Liver (tissue), 9 donors: Measurements from ENCODE around the gene CBFA2T2. TPM values are rescaled to one million over a fixed set of nuclear protein-coding genes. Genes with fewer than 3 reads are reported as not detected.

ENCODE experiments used
- DNase-seq: peaks from one replicate; pipeline ENCODE4 v3.0.0-alpha.2; 2017; ENCODE audit warnings: low spot score
- H3K27ac ChIP-seq, 2 donors: one replicate each; pipeline ENCODE4 v1.7.0; 2013; ENCODE audit warnings: inconsistent platforms in 2 of 2, low read length in 2 of 2, control low read depth in 1 of 2, low read depth in 1 of 2, mild to moderate bottlenecking in 1 of 2
- H3K27me3 ChIP-seq, 4 donors: one replicate each; pipeline versions ENCODE4 v1.6.1 to v1.7.0; 2013; ENCODE audit warnings: low read length in 3 of 4, inconsistent platforms in 1 of 4, mild to moderate bottlenecking in 1 of 4, moderate library complexity in 1 of 4; ENCODE audit not compliant: control insufficient read depth in 4 of 4, insufficient read depth in 4 of 4
- H3K36me3 ChIP-seq, 4 donors: one replicate each; pipeline versions ENCODE4 v1.6.1 to v1.7.0; 2013; ENCODE audit warnings: low read length in 3 of 4, mild to moderate bottlenecking in 3 of 4, low read depth in 1 of 4, moderate library complexity in 1 of 4; ENCODE audit not compliant: control insufficient read depth in 4 of 4, insufficient read depth in 3 of 4
- H3K4me1 ChIP-seq, 4 donors: one replicate each; pipeline versions ENCODE4 v1.6.1 to v1.7.0; 2013; ENCODE audit warnings: low read length in 3 of 4, mild to moderate bottlenecking in 3 of 4, moderate library complexity in 1 of 4; ENCODE audit not compliant: control insufficient read depth in 4 of 4, insufficient read depth in 4 of 4
- H3K4me3 ChIP-seq, 3 donors: one replicate each; pipeline versions ENCODE4 v1.6.1 to v1.7.0; 2013; ENCODE audit warnings: low read length in 3 of 3, control low read depth in 1 of 3, low read depth in 1 of 3, mild to moderate bottlenecking in 1 of 3
- H3K9ac ChIP-seq, 2 donors: one replicate each; pipeline ENCODE4 v1.7.0; 2013; ENCODE audit warnings: low read length in 2 of 2, mild to moderate bottlenecking in 2 of 2, moderate library complexity in 2 of 2, control low read depth in 1 of 2, low read depth in 1 of 2
- H3K9me3 ChIP-seq, 4 donors: one replicate each; pipeline versions ENCODE4 v1.6.1 to v1.7.0; 2013; ENCODE audit warnings: low read length in 3 of 4; ENCODE audit not compliant: control insufficient read depth in 4 of 4
- EGR1 ChIP-seq, 2 donors: IDR thresholded peaks; 2 replicates each; pipeline ENCODE4 v1.6.1; 2016 to 2018; ENCODE audit warnings: antibody characterized with exemption in 2 of 2, low read depth in 2 of 2
- FOXA1 ChIP-seq: IDR thresholded peaks from 2 replicates; pipeline ENCODE4 v1.6.1; 2016; ENCODE audit warnings: antibody characterized with exemption
- FOXA2 ChIP-seq: IDR thresholded peaks from 2 replicates; pipeline ENCODE4 v1.6.1; 2016; ENCODE audit warnings: antibody characterized with exemption
- GABPA ChIP-seq, 2 donors: IDR thresholded peaks in 1 of 2; conservative IDR thresholded peaks in 1 of 2; 2 replicates each; pipeline ENCODE4 v1.6.1; 2016; ENCODE audit warnings: antibody characterized with exemption in 2 of 2, mild to moderate bottlenecking in 1 of 2, moderate library complexity in 1 of 2
- HNF4A ChIP-seq, 2 donors: conservative IDR thresholded peaks; 2 replicates each; pipeline ENCODE4 v1.6.1; 2016; ENCODE audit warnings: antibody characterized with exemption in 2 of 2, mild to moderate bottlenecking in 2 of 2
- HNF4G ChIP-seq: IDR thresholded peaks from 2 replicates; pipeline ENCODE4 v1.6.1; 2016; ENCODE audit warnings: antibody characterized with exemption
- JUND ChIP-seq, 2 donors: IDR thresholded peaks; 2 replicates each; pipeline ENCODE4 v1.6.1; 2016; ENCODE audit warnings: antibody characterized with exemption in 2 of 2
- NR2F2 ChIP-seq: IDR thresholded peaks from 2 replicates; pipeline ENCODE4 v1.6.1; 2016; ENCODE audit warnings: antibody characterized with exemption
- RAD21 ChIP-seq, 2 donors: IDR thresholded peaks; 2 replicates each; pipeline ENCODE4 v1.6.1; 2016; ENCODE audit warnings: antibody characterized with exemption in 2 of 2, mild to moderate bottlenecking in 2 of 2
- RXRA ChIP-seq, 2 donors: IDR thresholded peaks; 2 replicates each; pipeline ENCODE4 v1.6.1; 2017 to 2018; ENCODE audit warnings: antibody characterized with exemption in 2 of 2, mild to moderate bottlenecking in 1 of 2
- SP1 ChIP-seq: IDR thresholded peaks from 2 replicates; pipeline ENCODE4 v1.6.1; 2018; ENCODE audit warnings: antibody characterized with exemption, mild to moderate bottlenecking
- TAF1 ChIP-seq: conservative IDR thresholded peaks from 2 replicates; pipeline ENCODE4 v1.6.1; 2016; ENCODE audit warnings: antibody characterized with exemption, mild to moderate bottlenecking
- YY1 ChIP-seq: IDR thresholded peaks from 2 replicates; pipeline ENCODE4 v1.6.1; 2016; ENCODE audit warnings: antibody characterized with exemption, mild to moderate bottlenecking
- WGBS: extraction: QIAGEN DNeasy Blood & Tissue Kit; methylation state at CpG from one replicate; pipeline ENCODE4 v1.1.7; 2013; 5-methylcytosine and 5-hydroxymethylcytosine counted together
- polyA plus RNA-seq, 2 donors: library from polyadenylated mRNA; stranded (reverse) in 1 of 2; unstranded in 1 of 2; fragments of 200-250 nt in 1 of 2; fragments of >200 nt in 1 of 2; fragmentation: Nextera tagmentation in 1 of 2; extraction: Ambion mirVana in 1 of 2; gene quantifications; one replicate each; pipeline versions ENCODE4 v1.2.1 to v1.2.3, GENCODE V29; 2013 to 2015
- total RNA-seq, 2 donors: library from RNA; depleted of rRNA; stranded (reverse); fragments of >200 nt; gene quantifications; one replicate each; pipeline ENCODE4 v1.2.3, GENCODE V29; 2014
- TF ChIP-seq, protein P1 (sequence below): IDR thresholded peaks from 2 replicates; pipeline ENCODE4 v1.6.1; 2016; ENCODE audit warnings: antibody characterized with exemption
- TF ChIP-seq, protein P2 (sequence below): IDR thresholded peaks from 2 replicates; pipeline ENCODE4 v1.6.1; 2016; ENCODE audit warnings: antibody characterized with exemption
- TF ChIP-seq, protein P3 (sequence below): fragments of 150-350 bp; IDR thresholded peaks from 2 replicates; pipeline ENCODE4 v1.5.1; 2017; ENCODE audit warnings: improper control_type of control experiment, low read depth, low read length; ENCODE audit not compliant: missing input control
- TF ChIP-seq, protein P4 (sequence below): IDR thresholded peaks from 2 replicates; pipeline ENCODE4 v1.6.1; 2016; ENCODE audit warnings: antibody characterized with exemption, mild to moderate bottlenecking
- donor health status: healthy.
- donor health status: healthy.
- donor health status: healthy.
- donor health status: healthy.
- donor health status: healthy.

CBFA2T2 gene
- total and polyA plus RNA-seq, 4 donors = 2.0 to 5.5 (median 5.3) TPM

DNA sequence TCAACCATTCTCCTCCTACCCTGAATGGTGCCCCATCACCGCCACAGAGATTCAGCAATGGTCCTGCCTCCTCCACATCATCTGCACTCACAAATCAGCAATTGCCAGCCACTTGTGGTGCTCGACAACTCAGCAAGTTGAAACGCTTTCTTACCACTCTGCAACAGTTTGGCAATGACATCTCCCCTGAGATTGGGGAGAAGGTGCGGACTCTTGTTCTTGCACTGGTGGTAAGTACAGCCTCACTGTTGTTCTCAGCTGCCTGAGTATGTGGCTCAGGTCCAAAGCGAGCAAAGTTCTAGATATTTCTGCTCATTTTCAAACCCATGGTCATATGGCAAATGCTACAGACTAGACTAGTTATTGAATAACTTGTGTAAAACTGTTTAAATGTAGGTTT is 121.2 kb downstream of the CBFA2T2 start:
- 97% methylated on average over 5 of the region's 5 CpGs for WGBS
- no peak overlapping the region for H3K9ac ChIP-seq
- H3K36me3 ChIP-seq = peaks cover 2 to 35% (median 20%) of the 10 kb centered on the region in 4 donors
- H3K27ac ChIP-seq = no peak overlapping the region
- H3K4me3 ChIP-seq = no peak overlapping the region
- TF ChIP-seq, protein P1, sequence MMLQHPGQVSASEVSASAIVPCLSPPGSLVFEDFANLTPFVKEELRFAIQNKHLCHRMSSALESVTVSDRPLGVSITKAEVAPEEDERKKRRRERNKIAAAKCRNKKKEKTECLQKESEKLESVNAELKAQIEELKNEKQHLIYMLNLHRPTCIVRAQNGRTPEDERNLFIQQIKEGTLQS = no peak
- TF ChIP-seq, protein P2, sequence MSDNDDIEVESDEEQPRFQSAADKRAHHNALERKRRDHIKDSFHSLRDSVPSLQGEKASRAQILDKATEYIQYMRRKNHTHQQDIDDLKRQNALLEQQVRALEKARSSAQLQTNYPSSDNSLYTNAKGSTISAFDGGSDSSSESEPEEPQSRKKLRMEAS = no peak
- TF ChIP-seq TAF1 (no peak), NR2F2 (no peak), YY1 (no peak), JUND (IDR thresholded peaks at IDR 0.05) (no peak), GABPA (IDR thresholded peaks at IDR 0.05 in 1 of 2, conservative IDR thresholded peaks at IDR 0.05 in 1 of 2) (no peak), HNF4A (conservative IDR thresholded peaks at IDR 0.05) (no peak), FOXA2 (no peak), FOXA1 (no peak), RXRA (IDR thresholded peaks at IDR 0.05) (no peak), RAD21 (IDR thresholded peaks at IDR 0.05) (no peak), SP1 (no peak), EGR1 (IDR thresholded peaks at IDR 0.05; ENCODE audit: low read depth in 2 of 2) (no peak), HNF4G (no peak)
- TF ChIP-seq, protein P3, sequence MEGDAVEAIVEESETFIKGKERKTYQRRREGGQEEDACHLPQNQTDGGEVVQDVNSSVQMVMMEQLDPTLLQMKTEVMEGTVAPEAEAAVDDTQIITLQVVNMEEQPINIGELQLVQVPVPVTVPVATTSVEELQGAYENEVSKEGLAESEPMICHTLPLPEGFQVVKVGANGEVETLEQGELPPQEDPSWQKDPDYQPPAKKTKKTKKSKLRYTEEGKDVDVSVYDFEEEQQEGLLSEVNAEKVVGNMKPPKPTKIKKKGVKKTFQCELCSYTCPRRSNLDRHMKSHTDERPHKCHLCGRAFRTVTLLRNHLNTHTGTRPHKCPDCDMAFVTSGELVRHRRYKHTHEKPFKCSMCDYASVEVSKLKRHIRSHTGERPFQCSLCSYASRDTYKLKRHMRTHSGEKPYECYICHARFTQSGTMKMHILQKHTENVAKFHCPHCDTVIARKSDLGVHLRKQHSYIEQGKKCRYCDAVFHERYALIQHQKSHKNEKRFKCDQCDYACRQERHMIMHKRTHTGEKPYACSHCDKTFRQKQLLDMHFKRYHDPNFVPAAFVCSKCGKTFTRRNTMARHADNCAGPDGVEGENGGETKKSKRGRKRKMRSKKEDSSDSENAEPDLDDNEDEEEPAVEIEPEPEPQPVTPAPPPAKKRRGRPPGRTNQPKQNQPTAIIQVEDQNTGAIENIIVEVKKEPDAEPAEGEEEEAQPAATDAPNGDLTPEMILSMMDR = no peak
- TF ChIP-seq, protein P4, sequence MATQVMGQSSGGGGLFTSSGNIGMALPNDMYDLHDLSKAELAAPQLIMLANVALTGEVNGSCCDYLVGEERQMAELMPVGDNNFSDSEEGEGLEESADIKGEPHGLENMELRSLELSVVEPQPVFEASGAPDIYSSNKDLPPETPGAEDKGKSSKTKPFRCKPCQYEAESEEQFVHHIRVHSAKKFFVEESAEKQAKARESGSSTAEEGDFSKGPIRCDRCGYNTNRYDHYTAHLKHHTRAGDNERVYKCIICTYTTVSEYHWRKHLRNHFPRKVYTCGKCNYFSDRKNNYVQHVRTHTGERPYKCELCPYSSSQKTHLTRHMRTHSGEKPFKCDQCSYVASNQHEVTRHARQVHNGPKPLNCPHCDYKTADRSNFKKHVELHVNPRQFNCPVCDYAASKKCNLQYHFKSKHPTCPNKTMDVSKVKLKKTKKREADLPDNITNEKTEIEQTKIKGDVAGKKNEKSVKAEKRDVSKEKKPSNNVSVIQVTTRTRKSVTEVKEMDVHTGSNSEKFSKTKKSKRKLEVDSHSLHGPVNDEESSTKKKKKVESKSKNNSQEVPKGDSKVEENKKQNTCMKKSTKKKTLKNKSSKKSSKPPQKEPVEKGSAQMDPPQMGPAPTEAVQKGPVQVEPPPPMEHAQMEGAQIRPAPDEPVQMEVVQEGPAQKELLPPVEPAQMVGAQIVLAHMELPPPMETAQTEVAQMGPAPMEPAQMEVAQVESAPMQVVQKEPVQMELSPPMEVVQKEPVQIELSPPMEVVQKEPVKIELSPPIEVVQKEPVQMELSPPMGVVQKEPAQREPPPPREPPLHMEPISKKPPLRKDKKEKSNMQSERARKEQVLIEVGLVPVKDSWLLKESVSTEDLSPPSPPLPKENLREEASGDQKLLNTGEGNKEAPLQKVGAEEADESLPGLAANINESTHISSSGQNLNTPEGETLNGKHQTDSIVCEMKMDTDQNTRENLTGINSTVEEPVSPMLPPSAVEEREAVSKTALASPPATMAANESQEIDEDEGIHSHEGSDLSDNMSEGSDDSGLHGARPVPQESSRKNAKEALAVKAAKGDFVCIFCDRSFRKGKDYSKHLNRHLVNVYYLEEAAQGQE = no peak
- DNase-seq = no peak
- no peaks in the 10 kb centered on the region for H3K9me3 ChIP-seq
- no peaks in the 10 kb centered on the region for H3K27me3 ChIP-seq
- H3K4me1 ChIP-seq = peaks cover 0 to 3% (median 0%) of the 10 kb centered on the region in 4 donors

DNA sequence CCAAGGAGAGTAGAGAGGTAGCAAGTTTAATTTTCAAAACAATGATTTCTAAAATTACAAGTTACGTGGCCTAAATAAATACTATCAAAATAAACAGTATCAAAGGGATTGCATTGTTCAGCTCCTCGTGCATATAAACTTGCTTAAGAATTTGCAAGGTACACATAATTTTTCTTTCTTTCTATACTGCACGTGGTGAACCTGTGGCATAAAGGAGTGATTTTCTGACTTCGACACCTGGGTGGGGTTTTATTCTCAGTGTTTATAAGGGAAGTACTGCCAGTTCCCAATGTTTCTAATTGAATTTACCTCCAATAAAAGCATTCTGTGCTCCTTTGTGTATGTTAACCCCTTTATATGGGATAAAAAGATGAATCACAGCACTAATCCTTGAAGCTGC is 122.1 kb downstream of the CBFA2T2 start:
- no peak overlapping the region for H3K27ac ChIP-seq
- TF ChIP-seq, protein P3 = no peak
- TF ChIP-seq SP1 (no peak), HNF4G (no peak), FOXA2 (no peak)
- no peaks in the 10 kb centered on the region for H3K9me3 ChIP-seq
- H3K36me3 ChIP-seq = peaks cover 2 to 37% (median 21%) of the 10 kb centered on the region in 4 donors
- 75% methylated on average over 4 of the region's 4 CpGs for WGBS
- no peaks in the 10 kb centered on the region for H3K27me3 ChIP-seq
- DNase-seq = no peak
- no peak overlapping the region for H3K4me3 ChIP-seq
- no peak overlapping the region for H3K9ac ChIP-seq
- H3K4me1 ChIP-seq = peaks cover 0 to 3% (median 0%) of the 10 kb centered on the region in 4 donors
